Stimulated activated CD4-positive, alpha-beta T cell treated with anti-CD3 and anti-CD28 coated beads, Interleukin-12 subunit alpha, Interleukin-12 subunit beta, amount 100 ng/mL, for 48 hours (primary cell): ENCODE measurements around the gene CAMK2D.
"Not testable (repeated sequence)": the region's sequence is repeated elsewhere in the genome, so short reads cannot be mapped to it uniquely, and the experiment has no call there.

ENCODE experiments used
- DNase-seq, 3 donors: peaks; one replicate each; pipeline ENCODE4 v3.0.0-alpha.2; 2020; ENCODE audit warnings: low read depth in 2 of 3, low spot score in 1 of 3

Gene CAMK2D

GRCh38 chr4:113761620-113762185 is at the start of gene CAMK2D:
Gene CAMK2D, minus strand, starts transcription at chr4:113761738. Its CDS starts 670 bp downstream, at chr4:113761068.
- DNase-seq = peak; percentile 81

GRCh38 chr4:113810906-113811305 is 49.4 kb upstream of the CAMK2D start:
- no peak for DNase-seq

GRCh38 chr4:113809311-113809710 is 47.8 kb upstream of the CAMK2D start:
- DNase-seq = no peak

- no peak for DNase-seq
Observed at GRCh38 chr4:113806850-113807249, 45.3 kb upstream of the CAMK2D start.

- no peak for DNase-seq
Observed at GRCh38 chr4:113801882-113802281, 40.3 kb upstream of the CAMK2D start.

GRCh38 chr4:113796381-113796780 is 34.8 kb upstream of the CAMK2D start:
- DNase-seq = not testable (repeated sequence)

- DNase-seq = no peak
Observed at GRCh38 chr4:113790478-113790877, 28.9 kb upstream of the CAMK2D start.

GRCh38 chr4:113788888-113789287 is 27.4 kb upstream of the CAMK2D start:
- no peak for DNase-seq

GRCh38 chr4:113785781-113786180 is 24.2 kb upstream of the CAMK2D start:
- no peak for DNase-seq

- no peak for DNase-seq
Observed at GRCh38 chr4:113784497-113785250, 23.1 kb upstream of the CAMK2D start.

- DNase-seq = no peak
Observed at GRCh38 chr4:113783701-113784100, 22.2 kb upstream of the CAMK2D start.

GRCh38 chr4:113783289-113783688 is 21.8 kb upstream of the CAMK2D start:
- no peak for DNase-seq

- DNase-seq = no peak
Observed at GRCh38 chr4:113781439-113782040, 20.0 kb upstream of the CAMK2D start.

GRCh38 chr4:113776679-113777078 is 15.1 kb upstream of the CAMK2D start:
- DNase-seq = no peak

GRCh38 chr4:113776016-113776415 is 14.5 kb upstream of the CAMK2D start:
- DNase-seq = no peak

GRCh38 chr4:113773756-113774155 is 12.2 kb upstream of the CAMK2D start:
- DNase-seq = no peak

- DNase-seq = no peak
Observed at GRCh38 chr4:113773014-113773413, 11.5 kb upstream of the CAMK2D start.

- DNase-seq = no peak
Observed at GRCh38 chr4:113772319-113772718, 10.8 kb upstream of the CAMK2D start.

- no peak for DNase-seq
Observed at GRCh38 chr4:113769744-113770143, 8.2 kb upstream of the CAMK2D start.

GRCh38 chr4:113768952-113769351 is 7.4 kb upstream of the CAMK2D start:
- DNase-seq = no peak

- DNase-seq = no peak
Observed at GRCh38 chr4:113766882-113767281, 5.3 kb upstream of the CAMK2D start.

- no peak for DNase-seq
Observed at GRCh38 chr4:113764720-113765264, 3.3 kb upstream of the CAMK2D start.
